ENCODE measurements around the gene KIFAP3.

Gene KIFAP3

GRCh38 chr1:169894424-169895145 lies 179.9 kb downstream of the KIFAP3 start:
- Histone ChIP-seq H3K4me3 (replicated peaks; ENCODE audit: insufficient read depth, low read length) (peak overlapping the region; percentile 37), H3K27ac (replicated peaks) (peak overlapping the region; percentile 100), H3K27me3 (ENCODE audit: insufficient read depth, poor library complexity, severe bottlenecking) (no peaks in the 10 kb centered on the region)
- no peak for TF ChIP-seq REST (IDR thresholded peaks at IDR 0.05; ENCODE audit: insufficient replicate concordance, low read depth)
- no peak for TF ChIP-seq POLR2AphosphoS5 (IDR thresholded peaks at IDR 0.05; ENCODE audit: low read depth)
- TF ChIP-seq SPI1 (IDR thresholded peaks at IDR 0.05; ENCODE audit: borderline replicate concordance, low read depth), result no peak
- TF ChIP-seq GABPA (IDR thresholded peaks at IDR 0.05; ENCODE audit: low read depth), result no peak
- no peak for TF ChIP-seq CTCF (IDR thresholded peaks at IDR 0.05; ENCODE audit: insufficient read depth, low read length)
- DNase-seq (ENCODE audit: low read depth in 1 of 2, low spot score in 1 of 2), result no peak

DNA sequence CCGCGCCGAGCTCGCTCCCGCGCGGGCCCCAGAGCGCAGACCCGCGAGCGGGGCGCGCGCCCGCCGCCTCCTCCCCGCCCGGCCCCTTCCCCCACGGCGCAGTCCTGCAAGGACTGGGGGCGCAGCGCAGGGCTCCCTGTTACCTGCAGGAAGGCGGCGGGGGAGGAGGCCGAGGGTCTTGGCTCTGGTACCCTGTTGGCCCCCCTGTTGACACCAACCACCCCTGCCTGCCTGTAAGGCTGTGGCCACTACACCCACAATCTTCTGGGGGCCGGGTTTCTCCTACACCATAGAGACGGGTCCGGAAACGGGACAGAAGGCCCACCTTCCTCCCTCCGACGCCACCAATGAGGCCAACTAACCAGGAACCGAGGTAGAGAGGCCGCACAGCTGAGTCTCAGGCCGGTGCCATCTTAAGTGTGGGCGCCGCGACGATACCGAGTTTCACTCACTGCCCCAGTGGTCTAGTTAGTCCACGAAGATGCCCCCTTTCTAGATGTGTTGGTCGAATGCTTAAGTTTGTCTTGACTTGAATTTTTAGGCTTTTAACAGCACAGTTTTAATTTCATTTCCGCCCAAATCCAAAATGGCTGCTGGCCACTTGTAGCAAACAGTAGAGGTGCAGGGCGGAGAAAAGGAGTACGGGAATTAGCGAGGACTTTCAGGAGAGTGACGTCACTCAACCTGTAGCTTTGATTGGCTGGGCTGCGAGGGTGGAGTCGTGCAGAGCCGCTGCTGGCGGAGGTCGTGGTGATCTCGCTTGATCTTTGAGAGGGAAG lies 180.7 kb downstream of the KIFAP3 start, which contains the start of gene SCYL3:
Gene SCYL3 (minus strand): TSS at position 252 of the 779 bp plus-strand sequence. CDS start 5,056 bp downstream, outside the sequence.
- peak within 1 kb of the TSS; percentile 86 for H3K4me3 ChIP-seq (replicated peaks; ENCODE audit: insufficient read depth, low read length)
- H3K27me3 ChIP-seq (ENCODE audit: insufficient read depth, poor library complexity, severe bottlenecking), result no peaks in the 10 kb centered on the region
- TF ChIP-seq CTCF (IDR thresholded peaks at IDR 0.05; ENCODE audit: insufficient read depth, low read length) (no peak), REST (IDR thresholded peaks at IDR 0.05; ENCODE audit: insufficient replicate concordance, low read depth) (peak; percentile 13), SPI1 (IDR thresholded peaks at IDR 0.05; ENCODE audit: borderline replicate concordance, low read depth) (peak; percentile 9; the same call in 1 of the 2 replicates), POLR2AphosphoS5 (IDR thresholded peaks at IDR 0.05; ENCODE audit: low read depth) (peak; percentile 67), GABPA (IDR thresholded peaks at IDR 0.05; ENCODE audit: low read depth) (peak; percentile 81)
- DNase-seq (ENCODE audit: low read depth in 1 of 2, low spot score in 1 of 2), result peak; percentile 96
- H3K27ac ChIP-seq (replicated peaks), result peak within 1 kb of the TSS; percentile 100

DNA sequence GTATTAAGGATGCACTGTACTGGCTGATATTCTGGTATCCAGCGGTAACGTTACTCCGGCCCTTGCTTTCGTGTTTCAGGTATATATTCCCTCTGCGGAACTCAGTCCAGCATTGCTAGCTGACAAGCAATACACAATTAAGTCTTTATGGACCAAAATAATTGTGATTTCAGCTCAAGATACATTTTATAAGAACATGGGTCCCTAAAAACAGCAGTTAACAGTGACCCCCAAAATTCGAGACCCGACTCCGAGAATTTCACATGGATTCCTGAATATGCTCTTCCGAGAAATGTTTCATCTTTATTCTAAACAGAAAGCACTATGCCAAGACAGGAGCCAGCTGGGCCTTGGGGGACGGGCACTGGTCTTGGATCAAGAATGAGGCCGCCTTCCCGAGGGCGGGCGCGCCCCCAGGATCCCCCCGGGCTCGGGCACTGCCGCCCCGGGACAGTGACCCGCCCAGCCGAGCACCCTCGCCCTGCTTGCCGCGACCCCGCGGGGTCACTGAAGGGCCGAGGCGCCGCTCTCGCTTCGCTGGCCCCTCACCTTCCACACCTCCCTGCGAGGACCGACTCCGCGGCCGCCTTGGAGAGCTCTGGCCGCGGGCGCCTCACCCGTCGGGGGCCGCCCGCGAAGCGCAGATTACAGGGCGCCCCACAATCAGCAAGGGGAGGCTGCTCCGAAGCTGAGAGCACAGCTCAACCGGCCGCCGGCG lies 181.4 kb downstream of the KIFAP3 start:
- DNase-seq (ENCODE audit: low read depth in 1 of 2, low spot score in 1 of 2), result peak in 1 of 2 experiments; percentile 9
- TF ChIP-seq CTCF (IDR thresholded peaks at IDR 0.05; ENCODE audit: insufficient read depth, low read length) (no peak), POLR2AphosphoS5 (IDR thresholded peaks at IDR 0.05; ENCODE audit: low read depth) (no peak), SPI1 (IDR thresholded peaks at IDR 0.05; ENCODE audit: borderline replicate concordance, low read depth) (no peak), GABPA (IDR thresholded peaks at IDR 0.05; ENCODE audit: low read depth) (no peak), REST (IDR thresholded peaks at IDR 0.05; ENCODE audit: insufficient replicate concordance, low read depth) (no peak)
- H3K27ac ChIP-seq (replicated peaks), result peak overlapping the region; percentile 100
- H3K4me3 ChIP-seq (replicated peaks; ENCODE audit: insufficient read depth, low read length), result peak overlapping the region; percentile 86
- no peaks in the 10 kb centered on the region for H3K27me3 ChIP-seq (ENCODE audit: insufficient read depth, poor library complexity, severe bottlenecking)

Measured in HL-60 (cell line).